A673 (cell line): ENCODE data around the gene ACKR1.

Source experiments
- EZH2 ChIP-seq: fragments of 200-600 bp; sonication (generic); IDR thresholded peaks from 2 replicates; pipeline ENCODE4 v1.6.1; 2017; ENCODE audit warnings: borderline replicate concordance, low read depth, mild to moderate bottlenecking, mixed read lengths, antibody characterized with exemption, low read length; ENCODE audit not compliant: poor library complexity, severe bottlenecking
- TF ChIP-seq, protein P1 (sequence below): fragments of 300-800, 200-600 bp; sonication (generic); conservative IDR thresholded peaks from 2 replicates; pipeline ENCODE4 v1.5.1; 2017; ENCODE audit warnings: low read depth, mild to moderate bottlenecking, antibody characterized with exemption, low read length, moderate library complexity, mixed read lengths

DNA sequence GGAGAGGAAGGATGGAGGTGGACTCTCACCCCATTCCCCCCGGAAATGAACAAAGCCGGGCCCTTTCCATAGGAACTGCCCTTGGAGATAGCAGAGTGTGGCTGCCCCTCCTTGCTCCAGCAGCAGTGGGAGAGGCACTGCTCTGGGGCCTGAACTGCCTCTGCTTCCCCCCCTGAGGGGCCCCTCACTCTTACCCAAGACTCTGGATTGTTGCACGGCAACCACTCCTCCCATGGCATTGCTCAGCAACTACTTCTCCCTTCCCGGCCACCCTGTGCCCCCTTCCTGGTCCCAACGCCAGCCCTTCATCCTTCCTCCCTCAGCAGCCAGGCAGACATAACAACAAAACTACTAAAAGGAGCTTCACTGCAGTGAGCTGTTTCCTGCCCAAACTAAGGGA lies 3.0 kb upstream of the ACKR1 start:
- TF ChIP-seq, protein P1, sequence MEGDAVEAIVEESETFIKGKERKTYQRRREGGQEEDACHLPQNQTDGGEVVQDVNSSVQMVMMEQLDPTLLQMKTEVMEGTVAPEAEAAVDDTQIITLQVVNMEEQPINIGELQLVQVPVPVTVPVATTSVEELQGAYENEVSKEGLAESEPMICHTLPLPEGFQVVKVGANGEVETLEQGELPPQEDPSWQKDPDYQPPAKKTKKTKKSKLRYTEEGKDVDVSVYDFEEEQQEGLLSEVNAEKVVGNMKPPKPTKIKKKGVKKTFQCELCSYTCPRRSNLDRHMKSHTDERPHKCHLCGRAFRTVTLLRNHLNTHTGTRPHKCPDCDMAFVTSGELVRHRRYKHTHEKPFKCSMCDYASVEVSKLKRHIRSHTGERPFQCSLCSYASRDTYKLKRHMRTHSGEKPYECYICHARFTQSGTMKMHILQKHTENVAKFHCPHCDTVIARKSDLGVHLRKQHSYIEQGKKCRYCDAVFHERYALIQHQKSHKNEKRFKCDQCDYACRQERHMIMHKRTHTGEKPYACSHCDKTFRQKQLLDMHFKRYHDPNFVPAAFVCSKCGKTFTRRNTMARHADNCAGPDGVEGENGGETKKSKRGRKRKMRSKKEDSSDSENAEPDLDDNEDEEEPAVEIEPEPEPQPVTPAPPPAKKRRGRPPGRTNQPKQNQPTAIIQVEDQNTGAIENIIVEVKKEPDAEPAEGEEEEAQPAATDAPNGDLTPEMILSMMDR: no peak
- no peak for TF ChIP-seq EZH2
